DMS114 treated with DMSO at 0.1 percent for 48 hours (cell line): ENCODE results near the gene ANKRD28.
"Not testable (repeated sequence)": the region's sequence is repeated elsewhere in the genome, so short reads cannot be mapped to it uniquely, and the experiment has no call there.

Experiments used
- DNase-seq: peaks from one replicate; lab custom pipeline; 2025; ENCODE audit not compliant: unreplicated experiment; lab: John Stamatoyannopoulos, UW

Gene ANKRD28

DNA sequence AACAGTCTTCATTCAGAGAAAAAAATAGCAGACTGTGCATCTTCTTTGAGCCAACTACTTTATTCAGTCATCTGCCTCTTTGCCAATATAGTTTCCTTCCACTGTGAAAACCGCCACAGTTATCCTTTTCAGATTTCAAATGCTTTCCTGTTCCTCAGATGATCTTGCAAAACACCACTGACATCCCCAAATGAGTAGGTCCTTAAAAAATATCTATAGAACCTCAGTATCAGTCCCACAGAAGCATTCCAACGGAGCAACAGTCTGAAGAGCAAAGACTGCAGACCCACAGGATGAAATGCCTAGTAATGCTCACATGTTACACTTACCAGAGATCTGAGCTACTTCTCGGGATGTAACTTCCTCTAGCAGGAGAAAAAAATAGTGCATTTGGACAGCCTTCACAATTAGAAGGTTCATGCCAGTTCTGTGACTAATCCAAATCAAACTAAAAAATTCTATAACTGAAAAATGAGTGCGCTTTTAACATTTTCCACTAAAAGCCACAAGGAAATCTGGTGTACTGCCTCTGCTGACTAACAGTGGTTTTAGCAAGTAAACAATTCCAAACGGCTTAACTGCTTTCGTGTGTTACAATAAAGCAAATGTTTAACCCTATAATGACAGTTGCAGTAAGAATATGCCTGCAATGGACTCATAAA lies at the start of gene ANKRD28:
Gene ANKRD28 (minus strand): TSS at position 338 of the 662 bp plus-strand sequence. CDS start 1,458 bp downstream, outside the sequence.
- peak; percentile 93 for DNase-seq

GRCh38 chr3:15847239-15847638 lies 49.5 kb upstream of the ANKRD28 start:
- no peak for DNase-seq

- DNase-seq, result no peak
These were observed 48.8 kb upstream of the ANKRD28 start for GRCh38 chr3:15846606-15847005.

DNA sequence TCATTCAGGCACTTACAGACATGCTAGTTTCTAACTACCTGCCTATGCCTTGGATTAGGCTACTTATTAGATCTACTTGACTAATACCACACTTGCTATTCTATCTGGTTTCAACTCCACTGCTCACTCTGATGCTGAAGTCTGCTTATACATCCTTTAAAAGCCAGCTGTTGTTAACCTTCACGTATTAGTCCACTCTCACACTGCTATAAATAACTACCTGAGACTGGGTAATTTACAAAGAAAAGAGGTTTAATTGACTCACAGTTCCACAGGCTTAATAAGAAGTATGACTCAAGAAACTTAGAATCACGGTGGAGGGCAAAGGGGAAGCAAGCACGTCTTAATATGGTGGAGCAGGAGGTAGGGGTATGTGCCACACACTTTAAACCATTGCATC lies 47.7 kb upstream of the ANKRD28 start:
- no peak for DNase-seq

DNA sequence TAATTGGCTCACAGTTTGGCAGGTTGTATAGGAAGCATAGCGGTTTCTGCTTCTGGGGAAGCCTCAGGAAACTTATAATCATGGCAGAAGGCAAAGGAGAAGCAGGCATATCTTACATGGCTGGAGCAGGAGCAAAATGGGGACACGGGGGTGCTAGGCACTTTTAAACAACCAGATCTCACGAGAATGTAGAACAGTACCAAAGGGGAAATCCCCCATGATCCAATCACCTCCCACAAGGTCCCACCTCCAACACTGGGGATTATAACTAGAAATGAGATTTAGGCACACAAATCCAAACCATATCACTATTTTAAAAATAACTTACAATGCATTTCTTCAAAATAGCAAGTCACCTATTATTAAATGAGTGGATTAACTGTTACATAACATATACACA lies 47.1 kb upstream of the ANKRD28 start:
- DNase-seq, result no peak

- not testable (repeated sequence) for DNase-seq
These were observed 43.6 kb upstream of the ANKRD28 start for GRCh38 chr3:15841091-15841973.

GRCh38 chr3:15839568-15839967 lies 41.8 kb upstream of the ANKRD28 start:
- no peak for DNase-seq

DNA sequence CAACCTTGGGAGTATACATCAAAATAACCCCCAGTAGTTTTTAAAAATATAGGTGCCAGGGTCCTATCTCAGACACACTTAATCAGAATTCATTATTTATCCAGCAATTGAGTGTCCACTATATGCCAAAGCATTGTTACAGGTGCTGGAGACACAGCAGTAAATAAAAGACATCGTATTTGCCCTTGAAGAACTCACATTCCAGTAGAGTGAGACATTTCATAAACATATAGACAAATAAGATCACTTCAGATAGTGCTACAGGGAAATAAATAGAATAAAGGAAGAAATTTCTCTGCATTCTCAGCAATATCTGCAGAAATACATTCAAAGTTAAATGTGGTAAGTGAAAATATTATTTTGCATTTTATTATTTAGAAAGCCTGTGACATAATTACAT lies 34.1 kb upstream of the ANKRD28 start:
- DNase-seq, result no peak

- DNase-seq, result no peak
These were observed 27.2 kb upstream of the ANKRD28 start for GRCh38 chr3:15825016-15825415.

DNA sequence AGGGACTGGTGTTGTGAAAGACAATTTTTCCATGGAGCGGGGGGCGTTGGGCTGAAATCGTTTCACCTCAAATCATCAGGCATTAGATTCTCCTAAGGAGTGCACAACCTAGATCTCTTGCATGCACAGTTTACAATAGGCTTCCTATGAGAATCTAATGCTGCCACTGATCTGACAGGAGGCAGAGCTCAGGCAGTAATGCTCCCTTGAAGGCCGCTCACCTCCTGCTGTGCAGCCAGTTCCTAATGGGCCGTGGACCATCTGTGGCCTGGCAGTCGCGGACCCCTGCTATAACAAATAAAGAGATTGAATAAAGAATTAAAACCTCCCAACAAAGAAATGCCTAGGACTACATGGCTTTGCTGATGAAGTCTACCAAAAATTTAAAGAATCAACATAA lies 25.3 kb upstream of the ANKRD28 start:
- no peak for DNase-seq

GRCh38 chr3:15822281-15822680 lies 24.5 kb upstream of the ANKRD28 start:
- no peak for DNase-seq

DNA sequence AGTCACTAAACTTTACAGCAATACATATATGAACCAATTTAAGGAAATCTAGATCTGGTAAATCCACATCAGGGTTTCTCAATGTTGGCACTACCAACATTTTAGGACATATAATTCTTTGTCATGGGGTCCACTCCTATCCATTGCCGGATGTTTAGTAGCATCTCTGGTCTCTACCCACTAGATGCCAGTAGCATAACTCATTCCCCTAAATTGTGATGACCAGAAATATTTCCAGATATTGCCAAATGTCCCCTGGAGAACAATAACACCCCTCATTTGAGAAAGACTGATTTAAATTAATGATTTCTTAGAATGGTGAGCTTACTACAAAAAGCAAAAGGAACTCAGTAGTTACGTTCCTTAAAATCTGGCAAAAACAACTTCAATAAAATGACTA lies 23.1 kb upstream of the ANKRD28 start:
- DNase-seq, result no peak

DNA sequence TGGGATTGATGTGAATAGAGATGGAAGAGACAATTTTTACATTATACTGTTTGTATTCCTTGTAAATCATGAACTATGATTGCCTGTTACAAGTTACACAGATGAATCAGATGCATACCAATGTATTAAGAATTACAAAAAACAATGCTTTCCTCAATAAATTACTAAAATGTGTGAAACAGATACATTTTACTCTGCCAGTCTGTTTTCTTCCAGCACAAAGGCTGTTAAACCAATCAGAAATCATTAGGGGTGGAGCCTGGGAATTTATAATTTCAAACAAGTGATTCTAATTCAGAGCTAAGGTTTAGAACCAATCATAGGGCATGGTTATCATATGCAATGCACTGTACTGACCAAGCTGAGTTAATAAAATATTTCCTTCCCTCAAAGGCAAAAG lies 21.8 kb upstream of the ANKRD28 start:
- DNase-seq, result no peak

GRCh38 chr3:15819043-15819442 lies 21.3 kb upstream of the ANKRD28 start:
- no peak for DNase-seq

DNA sequence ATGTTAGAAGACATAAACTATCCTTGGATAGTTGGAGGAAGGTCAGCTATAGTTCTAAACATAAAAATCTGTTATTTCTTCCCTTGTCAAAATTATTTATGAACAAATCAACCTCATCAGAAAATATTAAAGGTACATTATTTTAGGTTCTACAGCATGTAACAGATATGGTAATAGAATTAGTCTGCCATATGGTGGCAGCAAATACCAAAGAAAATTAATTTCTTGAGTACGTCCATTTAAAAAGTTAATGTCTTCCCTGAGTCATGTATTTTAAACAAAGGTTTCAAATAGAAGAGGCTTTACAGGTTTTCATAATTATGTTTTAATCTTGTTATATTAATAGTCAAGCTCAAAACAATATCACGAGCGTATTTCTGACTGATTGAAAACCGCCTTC lies 17.9 kb upstream of the ANKRD28 start:
- peak; percentile 18 for DNase-seq

DNA sequence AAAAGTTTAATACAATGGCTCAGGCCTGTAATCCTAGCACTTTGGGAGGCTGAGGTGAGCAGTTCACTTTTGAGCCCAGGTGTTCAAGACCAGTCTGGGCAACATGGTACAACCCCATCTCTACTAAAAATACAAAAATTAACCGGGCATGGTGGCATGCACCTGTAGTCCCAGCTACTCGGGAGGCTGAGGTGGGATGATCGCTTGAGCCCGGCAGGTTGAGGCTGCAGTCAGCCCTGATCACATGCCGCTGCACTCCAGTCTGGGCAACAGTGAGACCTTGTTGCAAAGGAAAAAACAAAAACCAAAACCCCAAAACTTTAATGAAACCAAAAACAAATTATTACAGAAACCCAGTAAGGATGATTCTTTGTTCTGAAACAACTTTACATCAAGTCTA lies 15.3 kb upstream of the ANKRD28 start:
- DNase-seq, result not testable (repeated sequence)

- DNase-seq, result peak; percentile 29
These were observed 14.4 kb upstream of the ANKRD28 start for GRCh38 chr3:15812183-15812582.

- no peak for DNase-seq
These were observed 12.9 kb upstream of the ANKRD28 start for GRCh38 chr3:15810702-15811101.

DNA sequence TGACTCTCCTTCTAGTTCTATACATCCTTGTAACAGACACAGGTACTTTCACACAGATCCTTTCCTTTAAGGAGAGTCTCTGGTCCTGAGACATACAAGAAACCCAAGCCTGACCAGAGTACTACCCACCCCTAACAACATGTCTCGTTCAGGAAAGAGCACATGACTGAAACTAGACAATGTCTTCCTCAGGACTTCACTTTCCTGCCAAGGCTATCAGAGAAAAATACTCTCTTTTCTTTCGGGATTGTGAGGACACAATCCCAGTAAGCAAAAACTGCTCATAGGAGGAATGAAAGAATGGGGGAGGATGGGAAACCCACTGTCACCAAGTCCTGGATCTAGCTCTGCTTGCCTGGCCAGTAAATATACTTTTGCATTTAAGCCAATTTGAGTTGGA lies 11.5 kb upstream of the ANKRD28 start:
- DNase-seq, result no peak

GRCh38 chr3:15808679-15809310 lies 11.0 kb upstream of the ANKRD28 start:
- DNase-seq, result no peak

DNA sequence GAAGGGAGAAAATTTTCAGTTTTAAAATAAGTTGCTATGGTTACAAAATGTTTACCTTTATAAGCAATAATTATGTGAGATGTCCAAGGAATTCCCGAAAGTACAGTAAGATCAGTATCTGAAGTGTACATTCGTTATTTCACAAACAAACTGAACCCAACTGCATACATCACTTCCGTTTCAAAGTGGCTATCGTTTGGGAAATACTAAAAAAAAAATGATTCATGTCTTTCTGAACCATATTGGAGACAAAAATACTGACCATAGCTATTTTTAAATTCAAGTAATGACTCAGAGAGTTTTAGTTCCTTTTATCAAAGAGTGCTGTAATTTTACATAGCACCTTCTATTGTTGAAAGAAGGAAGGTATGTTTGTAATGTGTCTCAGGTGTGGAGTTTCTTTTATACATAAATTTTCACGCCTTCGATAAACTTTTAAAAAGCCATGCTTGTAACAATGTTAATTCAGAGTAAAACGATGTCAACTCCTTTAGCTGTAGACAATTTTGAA lies 8.0 kb upstream of the ANKRD28 start:
- DNase-seq, result no peak
